Right lobe of liver (tissue), 6 donors: ENCODE data around the gene UBQLN1. TPM values are rescaled to one million over a fixed set of nuclear protein-coding genes. Genes with fewer than 3 reads are reported as not detected.
"Not testable (repeated sequence)": the region's sequence is repeated elsewhere in the genome, so short reads cannot be mapped to it uniquely, and the experiment has no call there.

Experiments used
- ATAC-seq, 4 donors: fragments of 200-7000 bp; cut with Tn5 transposase; one replicate each; pipeline ENCODE4 v1.9.1; 2020; ENCODE audit warnings: mild to moderate bottlenecking in 4 of 4, moderate library complexity in 4 of 4
- DNase-seq, 3 donors: peaks; one replicate each; pipeline ENCODE4 v3.0.0-alpha.2; 2020
- H3K27ac ChIP-seq, 3 donors: fragments of 200-600 bp; one replicate each; pipeline ENCODE4 v1.8.0; 2022
- H3K27me3 ChIP-seq, 2 donors: fragments of 200-600 bp; one replicate each; pipeline ENCODE4 v1.8.0; 2022
- H3K36me3 ChIP-seq, 4 donors: fragments of 200-600 bp; sonication (generic) in 1 of 4; one replicate each; pipeline versions ENCODE4 v1.5.1 to v1.8.0; 2017 to 2022; ENCODE audit warnings: control low read depth in 1 of 4
- H3K4me1 ChIP-seq, 4 donors: fragments of 200-600 bp; sonication (generic) in 1 of 4; one replicate each; pipeline versions ENCODE4 v1.5.1 to v1.8.0; 2017 to 2022; ENCODE audit warnings: control low read depth in 1 of 4
- H3K4me3 ChIP-seq, 3 donors: fragments of 200-600 bp; one replicate each; pipeline ENCODE4 v1.8.0; 2022
- H3K9me3 ChIP-seq, 4 donors: fragments of 200-600 bp; sonication (generic) in 1 of 4; one replicate each; pipeline versions ENCODE4 v1.5.1 to v1.8.0; 2017 to 2022; ENCODE audit warnings: control low read depth in 1 of 4
- POLR2A ChIP-seq: fragments of 450-650 bp; IDR thresholded peaks from one replicate; pipeline ENCODE4 v1.6.1; 2017; ENCODE audit warnings: antibody characterized with exemption, mild to moderate bottlenecking
- WGBS: methylation state at CpG from one replicate; pipeline ENCODE4 v1.1.6; 2018; ENCODE audit warnings: low coverage, low lambda C conversion rate; ENCODE audit not compliant: insufficient coverage; ENCODE audit errors: missing lambda C conversion rate; 5-methylcytosine and 5-hydroxymethylcytosine counted together
- intact Hi-C, 2 donors: fragments of 100-400 bp; cut with DNase I; formaldehyde crosslinking; loops; one replicate each; pipeline versions ENCODE4 v1.11.2 to v1.14.1; 2022
- total RNA-seq, 6 experiments: library from RNA; depleted of rRNA in 2 of 6; stranded (reverse); fragments of >200 nt in 2 of 6; fragmentation: NEBNext Ultra II Directional in 3 of 6; extraction: Animal tissue kit (Norgen Biotek cat#: 25700) in 3 of 6; gene quantifications; one replicate each; pipeline versions ENCODE4 v1.1.0 to v1.2.4, GENCODE V29; 2016 to 2023
- TF ChIP-seq, protein P1 (sequence below), 4 donors: fragments of 200-600 bp in 3 of 4; fragments of 450-650 bp in 1 of 4; IDR thresholded peaks; one replicate each; pipeline versions ENCODE4 v1.5.1 to v1.8.0; 2016 to 2022; ENCODE audit warnings: antibody characterized with exemption in 4 of 4, mild to moderate bottlenecking in 2 of 4
- donor health status: DM: no; HTN: yes; CAD: no.
- donor health status: DM: no; HTN: no; CAD: no.
- donor health status: DM: no; HTN: no; CAD: no.
- donor health status: DM: no; HTN: yes; CAD: no.
- donor health status: DM: no; HTN: yes; CAD: no.

The UBQLN1 gene
- total RNA-seq, 6 experiments from 2014 or later = 49.6 to 94.5 (median 66.0) TPM

DNA sequence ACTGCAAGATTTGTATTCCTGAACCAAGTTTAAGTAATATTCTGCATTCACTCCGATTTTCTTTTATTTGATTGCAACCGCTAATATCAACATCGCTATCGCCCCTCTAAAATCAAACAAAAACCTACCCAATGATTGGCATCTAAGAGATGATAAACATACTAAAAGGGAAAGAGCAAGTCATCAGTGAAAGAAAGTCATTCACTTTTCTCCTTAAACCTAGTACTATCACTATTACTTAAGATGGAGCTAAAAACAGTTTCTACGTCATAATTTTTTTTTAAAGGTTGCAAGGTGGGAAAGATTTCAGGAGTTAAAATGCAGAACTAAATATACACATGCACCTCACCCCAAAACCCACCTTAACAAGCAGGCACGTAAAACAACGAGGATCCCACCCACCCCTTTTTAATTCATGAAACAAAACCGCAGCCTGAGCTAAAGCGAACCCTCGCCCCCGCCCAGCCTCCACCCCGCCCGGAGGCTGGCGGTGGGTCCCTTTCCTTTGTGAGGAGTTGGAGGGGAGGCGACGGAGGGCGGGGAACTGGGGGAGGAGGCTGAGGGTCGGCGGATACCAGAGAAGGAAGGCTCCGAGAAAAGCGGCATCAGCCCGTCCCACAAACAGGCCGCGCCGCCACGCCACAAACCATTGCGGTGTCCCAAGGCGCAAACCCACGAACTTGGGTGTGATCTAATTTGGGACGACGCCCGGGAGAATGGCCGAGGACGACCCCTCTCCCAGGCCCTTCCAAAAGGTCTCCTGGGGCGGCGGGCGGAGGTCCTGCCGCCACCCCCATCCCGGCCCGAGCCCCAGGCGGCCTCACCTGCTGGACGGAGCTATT lies 861 bp downstream of the UBQLN1 start:
- Histone ChIP-seq H3K27me3 (no peaks in the 10 kb centered on the region), H3K9me3 (no peaks in the 10 kb centered on the region), H3K4me3 (peak overlapping the region; percentile 91 to 95 (median 94)), H3K27ac (peak overlapping the region; percentile 99 to 100 (median 99)), H3K36me3 (no peaks in the 10 kb centered on the region), H3K4me1 (peaks cover 0 to 30% (median 1%) of the 10 kb centered on the region in 4 donors)
- TF ChIP-seq POLR2A = no peak
- TF ChIP-seq, protein P1, sequence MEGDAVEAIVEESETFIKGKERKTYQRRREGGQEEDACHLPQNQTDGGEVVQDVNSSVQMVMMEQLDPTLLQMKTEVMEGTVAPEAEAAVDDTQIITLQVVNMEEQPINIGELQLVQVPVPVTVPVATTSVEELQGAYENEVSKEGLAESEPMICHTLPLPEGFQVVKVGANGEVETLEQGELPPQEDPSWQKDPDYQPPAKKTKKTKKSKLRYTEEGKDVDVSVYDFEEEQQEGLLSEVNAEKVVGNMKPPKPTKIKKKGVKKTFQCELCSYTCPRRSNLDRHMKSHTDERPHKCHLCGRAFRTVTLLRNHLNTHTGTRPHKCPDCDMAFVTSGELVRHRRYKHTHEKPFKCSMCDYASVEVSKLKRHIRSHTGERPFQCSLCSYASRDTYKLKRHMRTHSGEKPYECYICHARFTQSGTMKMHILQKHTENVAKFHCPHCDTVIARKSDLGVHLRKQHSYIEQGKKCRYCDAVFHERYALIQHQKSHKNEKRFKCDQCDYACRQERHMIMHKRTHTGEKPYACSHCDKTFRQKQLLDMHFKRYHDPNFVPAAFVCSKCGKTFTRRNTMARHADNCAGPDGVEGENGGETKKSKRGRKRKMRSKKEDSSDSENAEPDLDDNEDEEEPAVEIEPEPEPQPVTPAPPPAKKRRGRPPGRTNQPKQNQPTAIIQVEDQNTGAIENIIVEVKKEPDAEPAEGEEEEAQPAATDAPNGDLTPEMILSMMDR (IDR thresholded peaks at IDR 0.05) = no peak
- DNase-seq (peak; percentile 50 to 65 (median 60)), ATAC-seq (peak; percentile 3 to 17 (median 4))
- intact Hi-C loops = no loop called here
- WGBS = 1% methylated on average over 13 of the region's 42 CpGs

DNA sequence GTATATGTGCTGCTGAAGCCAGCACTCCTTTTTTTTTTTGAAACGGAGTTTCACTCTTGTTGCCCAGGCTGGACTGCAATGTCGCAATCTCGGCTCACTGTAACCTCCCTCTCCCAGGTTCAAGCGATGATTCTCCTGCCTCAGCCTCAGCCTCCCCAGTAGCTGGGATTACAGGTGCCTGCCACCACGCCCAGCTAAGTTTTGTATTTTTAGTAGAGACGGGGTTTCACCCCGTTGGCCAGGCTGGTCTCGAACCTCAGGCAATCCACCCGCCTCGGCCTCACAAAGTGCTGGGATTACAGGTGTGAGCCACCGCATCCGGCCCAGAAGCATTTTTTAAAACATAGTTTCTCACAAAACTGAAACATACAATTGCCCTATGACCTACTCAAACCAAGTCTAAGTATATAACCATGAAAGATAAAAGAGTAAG lies 2.5 kb downstream of the UBQLN1 start:
- H3K27ac ChIP-seq, ATAC-seq, H3K9me3 ChIP-seq, intact Hi-C loops, H3K4me3 ChIP-seq, H3K36me3 ChIP-seq, H3K27me3 ChIP-seq: not testable (repeated sequence)
- DNase-seq = peak in 2 of 3 donors; percentile 34 to 55
- peaks cover 0 to 36% (median 1%) of the 10 kb centered on the region in 4 donors for H3K4me1 ChIP-seq
- 95% methylated on average over 6 of the region's 12 CpGs for WGBS

DNA sequence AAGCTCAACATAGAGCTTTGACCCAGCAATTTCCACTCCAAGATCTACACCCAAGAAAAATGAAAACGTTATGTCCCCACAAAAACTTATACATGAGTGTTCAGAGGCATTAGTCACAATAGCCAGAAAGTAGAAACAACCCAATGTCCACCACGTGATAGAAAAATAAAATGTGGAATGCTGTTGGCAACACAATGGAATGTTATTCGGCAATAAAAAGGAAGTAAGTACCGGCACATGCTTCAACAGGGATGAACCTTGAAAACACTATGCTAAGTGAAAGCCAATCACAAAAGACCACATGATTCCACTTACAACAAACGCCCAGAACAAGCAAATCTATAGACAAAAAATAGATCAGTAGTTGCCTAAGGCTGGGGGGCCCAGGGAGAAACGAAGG lies 6.0 kb downstream of the UBQLN1 start:
- no peak for ATAC-seq

DNA sequence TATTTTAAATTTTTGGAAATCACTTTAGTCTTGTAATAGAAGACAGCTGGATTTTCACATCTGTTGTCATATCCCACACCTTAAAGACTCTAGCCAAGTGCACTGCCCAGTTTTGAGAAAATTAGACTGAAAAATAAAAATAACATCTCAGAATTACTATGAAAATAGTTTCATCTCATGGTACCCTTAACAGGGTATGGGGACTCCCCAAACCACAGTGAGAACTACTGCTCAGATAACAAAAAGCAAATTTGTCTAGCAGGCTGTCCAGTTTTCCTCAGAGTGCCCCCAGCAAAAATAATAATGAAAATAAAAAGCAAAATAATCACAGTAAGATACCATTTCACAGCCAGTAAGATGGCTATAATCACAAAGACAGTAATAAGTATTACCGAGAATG lies 6.5 kb downstream of the UBQLN1 start:
- Histone ChIP-seq H3K4me1 (peaks cover 0 to 27% (median 3%) of the 10 kb centered on the region in 4 donors), H3K27ac (no peak overlapping the region), H3K9me3 (no peaks in the 10 kb centered on the region), H3K36me3 (no peaks in the 10 kb centered on the region), H3K27me3 (no peaks in the 10 kb centered on the region), H3K4me3 (no peak overlapping the region)
- ATAC-seq (no peak), DNase-seq (no peak)
- intact Hi-C loops = no loop called here
- WGBS = 91% methylated on average over 1 of the region's 1 CpG
- TF ChIP-seq POLR2A = no peak
- TF ChIP-seq, protein P1 (IDR thresholded peaks at IDR 0.05) = no peak

More for the DNA sequence above, 6.0 kb downstream of the UBQLN1 start:
- no peak overlapping the region for H3K4me3 ChIP-seq
- no peaks in the 10 kb centered on the region for H3K27me3 ChIP-seq
- WGBS = 54% methylated on average over 6 of the region's 6 CpGs
- no peaks in the 10 kb centered on the region for H3K36me3 ChIP-seq
- no peak for TF ChIP-seq POLR2A
- TF ChIP-seq, protein P1 (IDR thresholded peaks at IDR 0.05) = no peak
- intact Hi-C loops = no loop called here
- H3K27ac ChIP-seq = no peak overlapping the region
- H3K9me3 ChIP-seq = no peaks in the 10 kb centered on the region
- DNase-seq = no peak
- peaks cover 0 to 29% (median 3%) of the 10 kb centered on the region in 4 donors for H3K4me1 ChIP-seq

DNA sequence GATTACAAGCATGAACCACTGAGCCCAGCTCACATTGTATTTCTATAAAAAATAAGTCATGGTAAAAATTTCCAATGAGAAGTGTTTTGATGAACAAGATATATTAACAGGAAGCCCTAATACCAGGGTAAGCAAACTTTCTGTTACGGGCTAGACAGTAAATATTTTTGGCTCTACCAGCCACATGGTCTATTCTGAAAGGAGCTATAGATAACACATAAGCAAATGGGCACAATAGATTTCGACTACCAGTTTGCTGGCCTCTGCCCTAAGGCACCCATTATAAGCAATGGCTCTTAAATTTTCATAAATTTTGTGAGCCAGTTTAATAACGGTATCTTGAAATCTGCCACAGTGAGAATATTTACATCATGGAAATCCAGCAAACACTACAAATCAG lies 8.1 kb downstream of the UBQLN1 start:
- H3K27me3 ChIP-seq = no peaks in the 10 kb centered on the region
- H3K9me3 ChIP-seq = no peaks in the 10 kb centered on the region
- ATAC-seq (no peak), DNase-seq (no peak)
- TF ChIP-seq, protein P1 (IDR thresholded peaks at IDR 0.05) = no peak
- no peak for TF ChIP-seq POLR2A
- no peak overlapping the region for H3K27ac ChIP-seq
- no peaks in the 10 kb centered on the region for H3K36me3 ChIP-seq
- no peak overlapping the region for H3K4me3 ChIP-seq
- H3K4me1 ChIP-seq = peaks cover 0 to 23% (median 3%) of the 10 kb centered on the region in 4 donors
- WGBS = 87% methylated on average over 3 of the region's 3 CpGs
- intact Hi-C loops = no loop called here
